Parathyroid adenoma (tissue), 2 donors: ENCODE results near the gene PAX2.
A peak's percentile ranks its signal among the peaks of the same experiment; 100 is the strongest.

Source experiments
- H2AFZ ChIP-seq: fragments of 300-600 bp; sonication (generic); one replicate; pipeline ENCODE4 v1.7.0; 2017; ENCODE audit warnings: antibody characterized with exemption, mild to moderate bottlenecking
- H3K27ac ChIP-seq: fragments of 300-600 bp; sonication (generic); one replicate; pipeline ENCODE4 v1.7.0; 2017
- H3K27me3 ChIP-seq: fragments of 300-600 bp; sonication (generic); one replicate; pipeline ENCODE4 v1.7.0; 2017; ENCODE audit warnings: low read length; ENCODE audit not compliant: control insufficient read depth, insufficient read depth
- H3K36me3 ChIP-seq: fragments of 300-600 bp; sonication (generic); one replicate; pipeline ENCODE4 v1.7.0; 2017; ENCODE audit warnings: low read length; ENCODE audit not compliant: control insufficient read depth, insufficient read depth
- H3K4me1 ChIP-seq: fragments of 300-600 bp; sonication (generic); one replicate; pipeline ENCODE4 v1.7.0; 2017; ENCODE audit warnings: control low read depth
- H3K4me2 ChIP-seq: fragments of 300-600 bp; sonication (generic); one replicate; pipeline ENCODE4 v1.7.0; 2017; ENCODE audit warnings: low read length
- H3K4me3 ChIP-seq: fragments of 300-600 bp; sonication (generic); one replicate; pipeline ENCODE4 v1.7.0; 2017; ENCODE audit warnings: low read depth, low read length
- H3K79me2 ChIP-seq: fragments of 300-600 bp; sonication (generic); one replicate; pipeline ENCODE4 v1.7.0; 2017; ENCODE audit warnings: control low read depth
- H3K9ac ChIP-seq: fragments of 300-600 bp; sonication (generic); one replicate; pipeline ENCODE4 v1.7.0; 2017; ENCODE audit warnings: mild to moderate bottlenecking
- H3K9me3 ChIP-seq: fragments of 300-600 bp; sonication (generic); one replicate; pipeline ENCODE4 v1.7.0; 2017; ENCODE audit warnings: low read length; ENCODE audit not compliant: control insufficient read depth
- CTCF ChIP-seq: fragments of 300-600 bp; sonication (generic); IDR thresholded peaks from one replicate; pipeline ENCODE4 v1.7.0; 2017; ENCODE audit warnings: antibody characterized with exemption, mild to moderate bottlenecking
- donor health status: primary hyperparathyroidism.

PAX2 gene

DNA sequence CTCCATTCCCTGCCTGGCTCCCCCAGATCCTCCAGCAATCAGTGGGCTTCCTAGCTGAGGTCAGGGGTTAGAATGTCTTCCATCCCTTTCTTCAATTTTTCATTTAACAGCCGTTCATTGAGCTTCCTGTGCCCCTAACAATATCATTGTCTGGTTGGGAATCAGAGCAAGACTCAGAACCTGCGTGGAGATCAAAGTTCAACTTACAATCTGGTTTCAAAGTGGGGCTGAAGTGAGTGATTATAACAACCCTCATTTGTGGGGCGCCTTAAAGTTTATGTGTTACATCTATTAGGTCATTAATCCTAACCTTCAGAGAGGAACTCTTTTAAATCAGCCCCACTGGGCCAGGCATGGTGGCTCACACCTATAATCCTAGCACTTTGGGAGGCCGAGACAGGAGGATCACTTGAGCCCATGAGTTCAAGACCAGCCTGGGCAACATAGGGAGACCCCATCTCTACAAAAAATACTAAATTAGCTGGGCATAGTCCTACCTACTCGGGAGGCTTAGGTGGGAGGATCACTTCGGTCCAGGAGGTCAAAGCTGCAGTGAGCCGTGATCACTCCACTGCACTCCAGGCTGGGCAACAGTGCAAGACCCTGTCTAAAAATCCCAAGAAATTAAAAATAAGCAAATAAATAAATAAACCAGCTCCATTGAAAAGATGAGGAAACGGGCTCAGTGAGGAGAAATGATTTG lies 122.0 kb downstream of the PAX2 start:
- Histone ChIP-seq H2AFZ (no peak overlapping the region), H3K27me3 (no peaks in the 10 kb centered on the region), H3K4me3 (no peak overlapping the region), H3K9me3 (no peaks in the 10 kb centered on the region), H3K27ac (no peak overlapping the region), H3K36me3 (no peaks in the 10 kb centered on the region), H3K4me1 (no peaks in the 10 kb centered on the region), H3K4me2 (no peak overlapping the region), H3K79me2 (no peaks in the 10 kb centered on the region), H3K9ac (no peak overlapping the region)
- no peak for TF ChIP-seq CTCF

DNA sequence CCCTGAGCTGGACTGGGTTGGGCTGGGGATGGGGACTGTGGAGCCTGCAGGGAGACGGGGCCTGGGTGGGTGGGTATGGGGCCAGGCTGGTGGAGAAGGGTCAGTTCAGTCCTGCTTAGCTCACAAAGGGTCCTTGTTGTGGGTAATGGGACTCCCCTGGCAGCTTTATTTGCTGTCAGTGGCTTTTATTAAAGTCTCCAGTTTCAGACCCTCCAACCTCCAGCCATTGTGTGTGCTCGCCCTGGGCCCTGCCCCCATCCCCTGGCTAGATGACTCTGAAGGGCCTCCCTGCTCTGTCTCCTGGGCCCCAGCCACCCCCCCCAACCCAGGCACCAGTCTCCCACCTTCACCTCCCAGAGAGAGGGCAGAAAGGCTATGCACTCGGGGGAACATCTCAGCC lies 123.0 kb downstream of the PAX2 start:
- H3K4me3 ChIP-seq: no peak overlapping the region
- H3K79me2 ChIP-seq: no peaks in the 10 kb centered on the region
- H3K4me2 ChIP-seq: no peak overlapping the region
- H3K9ac ChIP-seq: no peak overlapping the region
- no peaks in the 10 kb centered on the region for H3K4me1 ChIP-seq
- no peak overlapping the region for H2AFZ ChIP-seq
- H3K27ac ChIP-seq: no peak overlapping the region
- TF ChIP-seq CTCF: no peak
- H3K9me3 ChIP-seq: no peaks in the 10 kb centered on the region
- no peaks in the 10 kb centered on the region for H3K27me3 ChIP-seq
- no peaks in the 10 kb centered on the region for H3K36me3 ChIP-seq

DNA sequence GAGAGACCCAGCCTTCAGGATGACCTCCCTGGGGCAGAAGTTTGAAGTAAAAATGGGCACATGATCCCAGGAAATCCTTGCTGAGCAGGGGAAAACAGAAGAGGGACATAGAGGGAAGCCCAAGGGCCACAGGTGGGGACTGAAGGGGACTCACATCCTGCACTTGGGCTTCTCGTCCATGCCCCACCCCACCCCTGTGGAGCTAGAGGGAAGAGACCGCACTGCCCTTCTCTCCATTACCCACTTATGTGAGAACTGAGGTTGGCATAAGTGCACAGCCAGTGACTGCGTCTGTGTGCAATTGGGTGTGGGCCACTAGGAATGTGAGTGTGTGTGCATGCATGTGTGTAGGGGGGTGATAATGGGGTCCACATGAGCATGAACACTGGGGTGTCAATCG lies 124.0 kb downstream of the PAX2 start:
- Histone ChIP-seq H3K9me3 (no peaks in the 10 kb centered on the region), H3K9ac (no peak overlapping the region), H3K4me1 (no peaks in the 10 kb centered on the region), H3K27ac (no peak overlapping the region), H3K79me2 (no peaks in the 10 kb centered on the region), H3K4me2 (no peak overlapping the region), H3K36me3 (no peaks in the 10 kb centered on the region), H3K4me3 (no peak overlapping the region), H2AFZ (no peak overlapping the region), H3K27me3 (no peaks in the 10 kb centered on the region)
- no peak for TF ChIP-seq CTCF

DNA sequence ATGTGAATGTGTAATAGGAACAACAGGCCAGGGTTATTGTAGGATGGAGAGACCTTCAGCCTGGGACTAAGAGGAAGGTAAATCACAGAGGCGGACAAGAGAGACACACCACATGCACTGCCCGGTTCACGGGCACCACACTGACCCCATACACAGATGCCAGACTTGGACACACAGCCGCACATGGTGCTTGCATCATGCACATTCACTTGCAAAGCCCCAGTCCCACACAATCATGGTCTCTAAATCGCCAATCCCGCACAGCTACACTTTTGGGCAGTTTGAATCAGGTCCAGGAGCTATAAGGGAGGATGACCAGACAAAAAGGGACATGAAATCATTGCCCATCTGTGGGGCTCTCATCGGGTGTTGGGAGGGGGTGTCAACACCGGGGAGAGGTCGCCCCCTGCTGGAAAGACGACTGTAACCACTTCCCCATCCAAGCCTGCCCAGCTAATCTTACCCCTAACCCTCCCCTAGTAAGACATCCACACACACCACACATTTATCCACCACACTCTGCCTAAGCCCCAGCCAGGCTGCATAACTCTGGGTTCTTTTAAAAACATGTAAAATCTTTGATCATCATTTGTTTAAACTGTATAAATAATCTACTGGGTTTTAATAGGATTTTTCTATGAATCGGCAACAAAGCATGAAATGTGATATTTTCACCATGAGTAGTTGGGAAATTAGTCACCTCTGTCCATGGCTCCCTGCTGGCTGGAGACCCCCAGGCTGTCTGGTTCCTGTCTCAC lies 126.8 kb downstream of the PAX2 start:
- Histone ChIP-seq H3K9ac (no peak overlapping the region), H3K36me3 (no peaks in the 10 kb centered on the region), H3K4me1 (no peaks in the 10 kb centered on the region), H3K4me3 (no peak overlapping the region), H3K4me2 (no peak overlapping the region), H3K79me2 (no peaks in the 10 kb centered on the region), H3K27ac (no peak overlapping the region), H2AFZ (no peak overlapping the region), H3K27me3 (no peaks in the 10 kb centered on the region), H3K9me3 (no peaks in the 10 kb centered on the region)
- TF ChIP-seq CTCF: peak; percentile 39
